Stimulated activated CD8-positive, alpha-beta memory T cell treated with anti-CD3 and anti-CD28 coated beads, Interleukin-4, amount 100 ng/mL, for 48 hours (primary cell): ENCODE results near the gene DUOXA1.
"Not testable (repeated sequence)": the region's sequence is repeated elsewhere in the genome, so short reads cannot be mapped to it uniquely, and the experiment has no call there.

ENCODE experiments used
- DNase-seq: peaks from one replicate; pipeline ENCODE4 v3.0.0-alpha.2; 2020

The DUOXA1 gene

DNA sequence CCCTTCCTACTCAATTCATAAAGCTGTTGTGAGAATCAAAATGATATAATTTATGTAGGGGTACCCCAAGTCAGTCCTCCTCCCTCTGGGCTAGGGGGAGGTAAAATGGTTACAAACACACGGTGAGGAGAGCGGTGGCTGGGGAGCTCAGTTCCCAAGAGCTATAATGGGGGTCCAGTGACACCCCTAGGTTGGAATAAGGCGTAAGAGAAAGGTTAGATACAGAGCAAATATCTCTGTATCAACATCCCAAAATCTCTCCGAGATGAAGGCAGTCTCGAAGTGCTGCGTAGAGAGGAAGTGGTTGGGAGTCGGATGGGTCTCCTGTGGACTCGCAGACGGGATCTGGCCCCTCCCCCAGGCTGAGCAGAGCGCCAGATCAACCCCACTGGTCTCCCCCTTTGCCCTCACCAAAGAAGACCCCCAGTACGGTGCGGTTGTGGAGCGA, 17.5 kb downstream of the DUOXA1 start:
- no peak for DNase-seq

DNA sequence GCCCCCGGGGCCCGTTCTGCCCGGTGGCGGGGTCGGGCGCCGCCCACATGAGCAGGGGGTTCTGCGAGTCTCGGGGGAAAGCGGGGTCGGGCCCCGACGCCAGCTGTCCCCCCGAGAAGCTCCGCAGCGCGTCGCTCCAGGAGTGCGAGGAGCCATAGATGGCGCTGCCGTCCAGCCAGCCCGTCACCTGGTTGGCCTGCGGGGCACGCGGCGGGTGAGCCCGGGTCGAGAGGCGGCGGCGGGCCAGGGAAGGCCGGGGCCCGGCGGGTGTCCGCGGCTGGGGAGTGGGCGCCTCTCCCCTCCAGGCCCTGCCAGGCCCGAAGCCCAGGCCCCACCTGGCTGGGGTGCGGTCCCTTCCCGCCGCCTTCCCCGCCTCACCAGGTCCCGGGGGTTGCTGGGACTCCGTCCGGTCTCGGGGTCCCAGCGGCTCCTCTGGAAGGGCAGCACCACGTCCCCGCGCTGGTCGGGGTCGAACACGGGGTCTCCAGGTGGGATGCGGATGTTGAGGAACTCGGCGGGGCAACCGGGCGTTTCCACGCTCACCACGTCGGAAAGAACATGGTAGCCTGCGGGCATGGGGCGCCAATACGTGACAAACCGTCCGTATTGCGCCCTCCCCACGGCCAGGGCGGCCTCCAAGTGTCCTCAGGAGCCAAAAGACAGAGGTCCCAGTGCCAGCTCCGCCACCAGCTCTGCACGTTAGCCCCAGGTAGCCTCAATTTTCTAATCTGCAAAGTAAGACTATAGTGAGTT, 18.1 kb downstream of the DUOXA1 start:
- DNase-seq: no peak

DNA sequence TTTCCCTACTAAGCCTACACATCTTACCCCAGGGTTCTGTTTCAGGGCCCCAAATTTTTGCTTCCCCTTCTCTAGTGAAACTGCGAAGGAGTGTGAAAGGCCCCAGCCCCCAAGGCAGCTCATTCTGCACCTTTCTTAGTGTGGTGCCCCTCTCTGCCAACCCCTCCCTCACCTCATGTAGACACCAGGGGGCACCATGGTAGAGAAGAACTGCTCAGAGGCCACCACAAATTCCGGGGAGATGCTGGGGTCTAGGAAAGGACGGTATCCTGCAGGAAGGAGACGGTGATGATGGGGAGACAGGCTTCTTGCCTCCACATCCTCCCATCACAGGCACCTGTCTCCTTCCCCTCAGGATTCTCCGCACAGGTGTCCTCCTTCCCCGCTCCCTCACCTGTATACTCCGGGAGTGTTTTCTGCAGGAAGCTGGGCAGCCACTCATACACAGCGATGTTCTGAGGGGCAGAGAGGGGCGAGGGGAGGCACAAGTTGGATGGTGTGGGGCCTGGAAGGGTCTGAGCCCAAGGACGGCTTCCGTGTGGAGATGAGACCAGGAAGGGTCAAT, 19.3 kb downstream of the DUOXA1 start:
- no peak for DNase-seq

DNA sequence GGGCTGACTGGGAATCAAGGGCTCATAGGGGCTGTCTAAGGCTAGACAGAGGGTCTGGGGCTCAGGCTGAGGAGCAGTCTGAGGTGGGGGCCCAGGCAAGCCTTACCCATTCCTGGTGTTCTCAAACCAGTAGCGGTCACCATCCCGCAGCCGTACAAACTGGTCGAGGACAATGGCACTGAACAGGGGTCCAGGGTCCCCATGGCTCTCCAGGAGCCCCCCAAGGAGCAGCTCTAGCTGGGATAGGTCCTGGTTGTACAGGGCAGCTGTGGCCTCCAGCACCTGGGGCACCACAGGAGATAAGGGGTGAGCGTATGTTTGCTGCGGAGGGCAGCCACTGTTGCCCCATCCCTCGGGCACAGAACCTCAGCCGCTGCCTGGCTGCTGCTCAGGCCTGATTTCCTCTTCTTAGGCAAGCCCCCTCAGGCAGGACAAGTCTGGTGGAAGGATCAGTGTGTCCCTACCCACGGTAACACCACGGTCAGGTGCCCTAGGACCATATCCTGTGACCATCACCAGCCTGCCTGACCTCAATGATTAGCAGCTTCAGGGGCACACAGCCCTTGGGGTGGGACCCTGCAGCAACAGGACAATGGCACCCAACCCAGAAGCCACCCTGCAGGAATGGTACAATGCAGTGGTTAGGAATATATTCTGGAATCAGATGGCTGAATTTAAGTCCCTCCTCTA, 21.6 kb downstream of the DUOXA1 start:
- no peak for DNase-seq

DNA sequence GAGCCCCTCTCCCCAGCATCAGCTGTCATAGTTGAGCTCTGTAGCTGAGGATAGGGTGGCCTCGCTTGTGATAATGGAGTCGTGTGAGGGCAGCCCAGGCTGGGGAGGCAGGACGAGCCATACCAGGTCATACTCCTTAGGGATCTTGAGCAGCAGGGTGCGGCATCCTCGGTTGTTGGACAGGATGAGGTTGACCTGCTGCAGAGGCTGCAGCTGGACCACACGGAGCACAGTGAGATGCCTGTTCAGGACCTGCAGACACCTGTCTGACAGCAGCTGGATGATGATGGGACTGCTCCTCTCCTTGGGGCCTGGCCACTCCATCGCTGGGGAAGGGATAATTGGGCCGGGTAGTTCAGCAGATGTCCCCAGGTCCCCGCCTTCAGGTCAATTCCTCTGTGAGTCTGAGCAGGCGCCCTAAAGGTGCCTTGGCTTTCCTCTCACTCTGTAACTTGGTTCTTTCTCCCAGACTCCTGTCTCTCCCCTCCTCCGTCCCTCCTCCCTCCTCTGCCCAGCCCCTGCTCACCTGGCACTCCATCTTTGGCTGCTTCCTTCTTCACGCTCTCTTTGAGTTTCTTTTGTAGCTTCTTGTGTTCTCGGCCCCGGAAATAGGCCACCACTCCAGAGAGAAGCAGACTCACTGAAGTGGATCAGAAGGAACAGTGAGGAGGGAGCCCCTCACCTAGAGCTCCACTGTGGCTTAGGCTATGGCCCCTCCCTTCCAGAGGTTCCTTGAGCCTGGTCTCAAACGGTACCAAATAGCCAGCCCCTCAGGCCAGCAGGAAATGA, 23.5 kb downstream of the DUOXA1 start:
- no peak for DNase-seq

DNA sequence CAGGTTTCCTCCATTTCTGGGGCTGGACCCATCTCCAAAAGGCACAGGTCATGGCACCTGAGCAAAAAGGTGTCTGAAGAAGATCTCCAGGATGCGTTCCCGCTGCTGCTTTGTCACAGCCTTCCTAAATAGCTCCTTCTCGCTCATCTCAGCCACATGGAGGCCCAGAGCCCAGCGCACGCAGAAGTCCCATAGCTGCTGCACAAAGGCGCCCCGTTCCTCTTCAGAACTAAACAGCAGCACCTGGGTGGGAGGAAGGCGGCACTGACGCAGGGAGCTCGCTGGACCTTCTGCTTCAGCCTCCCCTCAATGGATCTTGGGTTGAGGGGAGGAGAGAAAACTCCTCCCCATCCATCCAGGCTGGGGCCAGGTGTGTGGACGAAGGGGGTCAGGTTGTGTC, 24.1 kb downstream of the DUOXA1 start:
- no peak for DNase-seq

DNA sequence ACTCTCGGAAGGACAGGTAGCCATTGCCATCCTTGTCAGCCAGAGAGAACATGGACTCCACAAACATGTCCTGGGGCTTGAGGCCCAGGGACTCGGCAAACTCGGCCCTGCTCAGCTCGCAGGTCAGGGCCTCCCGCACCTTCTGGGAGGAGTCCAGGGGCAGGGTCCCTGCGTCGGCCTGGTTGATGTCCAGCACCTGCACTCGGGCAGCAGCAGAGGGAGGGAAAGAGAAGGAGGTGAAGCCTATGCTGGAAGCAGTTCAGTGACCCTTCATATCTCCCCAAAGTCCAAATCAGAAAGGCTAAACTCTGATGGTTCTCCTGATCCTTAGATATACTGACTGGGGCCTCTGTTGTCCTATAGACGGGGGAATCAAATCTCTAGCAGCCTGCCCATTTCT, 25.5 kb downstream of the DUOXA1 start:
- not testable (repeated sequence) for DNase-seq

DNA sequence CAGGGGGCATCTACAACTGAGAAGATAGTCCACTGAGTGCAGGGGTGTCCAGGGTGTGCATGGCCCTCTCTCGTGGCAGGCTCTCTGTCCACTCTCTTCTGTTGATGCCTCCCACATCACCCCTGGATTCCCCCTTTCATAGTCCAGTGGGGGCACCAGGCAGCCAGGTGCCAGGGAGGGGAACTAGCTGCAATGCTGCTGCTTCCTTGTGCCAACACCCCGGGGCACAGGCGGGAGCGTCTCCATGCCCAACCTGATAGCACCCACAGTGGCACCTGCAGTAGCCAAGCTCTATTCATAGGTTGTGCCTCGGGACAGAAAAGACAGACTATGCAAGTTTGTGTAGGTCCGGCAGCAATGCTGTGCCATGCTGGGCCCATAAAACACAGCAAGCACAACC, 27.5 kb downstream of the DUOXA1 start:
- DNase-seq: no peak

DNA sequence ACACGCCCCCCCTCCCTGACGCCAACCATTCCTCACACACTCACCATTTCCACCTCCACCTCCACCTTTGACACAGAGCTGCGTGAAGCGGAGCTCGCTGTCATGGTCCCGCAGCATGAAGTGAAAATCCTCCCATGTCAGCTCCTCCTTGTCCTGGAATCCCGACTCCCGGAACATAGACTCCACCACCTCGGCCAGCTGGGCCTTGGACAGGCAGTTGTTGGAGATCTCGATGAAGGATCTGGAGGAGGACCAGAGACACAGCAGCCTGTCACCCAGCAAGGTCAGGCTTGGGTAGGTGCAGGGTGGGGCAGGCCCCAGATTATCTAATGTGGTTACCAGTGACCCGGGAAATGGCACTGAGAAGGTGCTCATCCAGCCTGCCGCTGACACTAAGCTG, 27.9 kb downstream of the DUOXA1 start:
- no peak for DNase-seq

DNA sequence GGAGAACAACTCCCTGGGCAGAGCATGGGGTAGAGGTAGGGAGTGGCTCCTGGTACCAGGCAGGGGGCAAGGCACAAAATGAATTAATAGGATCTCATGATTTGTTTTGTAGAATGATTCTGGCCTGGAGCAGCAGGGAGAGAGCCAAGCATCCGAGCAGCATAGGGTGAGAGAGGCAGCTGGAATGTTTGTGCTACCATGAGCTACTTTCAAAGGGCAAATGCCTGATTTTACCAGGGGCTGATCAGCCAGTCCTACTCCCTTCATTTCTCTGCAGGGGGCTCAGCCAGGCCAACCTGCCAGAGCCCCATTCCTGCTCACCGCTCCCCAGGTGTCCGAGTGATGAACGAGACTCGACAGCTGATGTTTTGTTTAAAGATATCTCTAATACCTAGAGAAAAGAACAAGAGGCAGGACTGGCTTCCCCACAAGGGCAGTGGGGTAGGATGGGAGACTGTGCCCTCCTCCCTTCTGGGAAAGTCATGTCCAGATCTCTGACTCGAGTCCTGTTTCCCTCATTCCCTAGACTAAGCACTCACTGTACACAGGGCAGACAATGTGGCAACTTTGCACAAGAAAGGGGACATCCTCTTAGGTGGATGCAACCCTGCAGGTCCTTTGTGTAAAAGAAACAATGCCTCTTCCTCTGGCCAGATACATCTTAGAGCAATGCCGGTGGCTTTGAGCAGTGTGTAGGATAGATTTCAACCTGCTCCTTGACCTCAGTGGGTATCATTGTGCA, 28.6 kb downstream of the DUOXA1 start:
- no peak for DNase-seq

DNA sequence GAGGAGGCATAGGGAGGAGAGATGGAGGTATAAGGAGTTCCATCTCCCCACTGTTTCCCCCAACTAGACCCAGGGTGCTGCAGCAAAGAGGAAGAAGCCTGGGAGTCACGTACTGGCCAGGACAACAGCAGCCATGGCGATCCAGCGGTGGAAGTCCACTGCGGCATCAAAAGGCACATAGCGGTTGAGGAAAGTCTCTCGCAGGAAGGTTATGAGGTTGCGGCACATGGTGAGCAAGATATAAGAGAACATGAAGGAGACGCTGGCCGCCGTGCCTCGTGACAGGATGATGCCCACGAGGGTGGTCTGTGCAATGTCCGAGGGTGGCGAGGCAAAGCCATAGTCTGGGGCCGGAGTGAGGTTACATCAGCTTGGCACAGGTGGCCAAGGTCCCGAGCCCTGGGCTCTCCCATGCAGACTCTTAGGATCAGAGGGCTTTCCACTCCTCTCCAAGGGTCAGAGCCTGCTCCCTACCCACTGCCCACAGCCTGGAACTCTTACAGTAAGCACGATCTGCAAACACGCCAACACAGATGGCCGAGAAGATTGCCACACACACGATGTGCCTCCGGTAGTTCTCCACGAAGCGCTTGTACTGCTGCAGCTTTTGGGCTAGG, 30.0 kb downstream of the DUOXA1 start:
- no peak for DNase-seq

DNA sequence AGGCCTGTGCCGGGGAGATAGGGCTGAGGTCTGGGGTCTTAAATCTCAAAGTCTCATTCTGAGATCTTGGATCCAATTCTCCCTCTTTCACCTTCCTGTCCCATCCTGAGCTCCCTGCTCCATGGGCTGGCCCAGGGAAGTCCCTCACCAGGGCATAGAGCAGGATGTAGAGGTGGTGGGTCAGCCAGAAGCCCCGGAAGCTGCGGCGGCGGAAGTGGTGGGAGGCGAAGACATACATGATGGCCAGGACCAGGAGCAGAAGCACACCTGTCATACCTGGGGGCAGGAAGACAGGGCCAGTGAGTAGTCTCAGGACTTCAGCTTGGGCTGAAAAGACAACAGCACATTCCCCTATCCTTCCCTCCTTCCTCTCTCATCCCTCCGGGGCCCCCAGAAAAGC, 32.2 kb downstream of the DUOXA1 start:
- DNase-seq: no peak

DNA sequence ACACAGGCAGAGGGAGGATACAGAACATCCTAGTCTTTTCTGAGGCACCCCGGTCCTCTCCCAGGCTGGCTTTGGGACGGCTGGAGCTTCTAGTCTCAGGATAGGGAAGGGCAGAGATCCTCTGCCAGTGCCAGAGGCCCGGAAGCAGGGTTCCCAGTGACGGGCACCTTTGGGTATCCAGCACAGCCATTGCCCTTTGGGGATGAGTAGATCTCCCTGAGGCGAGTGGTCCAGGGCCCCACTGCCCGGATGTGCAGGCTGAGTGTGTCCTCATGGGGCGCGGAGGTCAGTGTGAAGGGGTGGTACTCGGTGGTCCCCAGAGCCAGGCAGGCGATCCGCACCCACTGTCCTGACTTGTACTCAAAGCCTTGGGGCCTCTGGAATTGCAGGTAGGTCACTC, 34.0 kb downstream of the DUOXA1 start:
- no peak for DNase-seq

DNA sequence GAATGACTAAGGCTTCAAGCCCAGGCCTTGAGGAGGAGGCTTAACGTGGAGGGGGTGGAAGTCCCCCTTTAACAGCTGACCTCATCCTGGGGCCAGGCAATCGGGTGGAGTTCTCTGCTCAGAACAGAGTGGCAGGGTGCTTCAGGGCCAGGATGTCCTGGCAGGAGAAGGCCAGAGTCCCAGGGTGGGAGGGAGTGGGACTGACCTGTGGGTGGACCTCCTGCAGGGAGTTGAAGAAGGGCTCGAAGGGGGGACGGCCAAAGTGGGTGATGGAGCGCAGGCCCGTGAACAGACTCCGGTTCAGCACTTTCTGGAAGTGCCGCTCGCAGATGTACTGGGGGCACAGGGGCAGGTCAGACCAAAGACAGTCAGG, 35.3 kb downstream of the DUOXA1 start:
- no peak for DNase-seq

DNA sequence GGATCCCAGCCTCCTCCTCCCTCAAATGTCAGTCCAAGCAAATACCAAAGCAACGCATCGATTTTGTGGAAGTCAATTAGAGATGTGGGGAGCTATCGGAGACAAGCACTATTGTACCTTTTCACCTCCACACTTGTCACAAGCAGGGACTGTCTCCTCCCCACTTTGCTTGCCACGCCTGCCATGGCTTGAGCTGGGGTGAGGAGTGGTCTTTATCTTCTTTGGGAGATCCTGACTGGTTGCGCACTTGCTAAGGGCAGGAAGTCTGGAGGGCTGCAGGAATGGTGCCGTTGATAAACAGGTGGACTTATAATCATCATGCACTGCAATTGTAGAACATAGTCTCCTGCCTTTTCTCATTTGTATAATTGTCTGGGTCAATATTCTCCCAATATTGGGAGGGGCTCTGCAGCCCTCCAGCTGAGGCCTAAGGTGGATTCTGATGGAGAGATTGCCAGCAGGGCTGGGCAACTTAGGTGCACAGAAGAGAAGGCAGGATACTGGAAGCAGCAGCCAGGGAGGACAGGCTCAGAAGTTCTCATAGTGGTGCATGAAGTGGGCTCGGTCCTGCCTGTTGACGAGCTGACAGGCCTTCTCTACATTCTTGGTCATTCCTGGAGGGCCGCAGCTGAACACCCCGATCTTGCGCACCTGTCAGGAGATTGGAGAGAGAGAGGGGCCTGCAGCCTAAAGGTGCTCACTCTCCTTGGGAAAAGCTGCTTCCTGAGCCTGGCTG, 35.9 kb downstream of the DUOXA1 start:
- DNase-seq: no peak

DNA sequence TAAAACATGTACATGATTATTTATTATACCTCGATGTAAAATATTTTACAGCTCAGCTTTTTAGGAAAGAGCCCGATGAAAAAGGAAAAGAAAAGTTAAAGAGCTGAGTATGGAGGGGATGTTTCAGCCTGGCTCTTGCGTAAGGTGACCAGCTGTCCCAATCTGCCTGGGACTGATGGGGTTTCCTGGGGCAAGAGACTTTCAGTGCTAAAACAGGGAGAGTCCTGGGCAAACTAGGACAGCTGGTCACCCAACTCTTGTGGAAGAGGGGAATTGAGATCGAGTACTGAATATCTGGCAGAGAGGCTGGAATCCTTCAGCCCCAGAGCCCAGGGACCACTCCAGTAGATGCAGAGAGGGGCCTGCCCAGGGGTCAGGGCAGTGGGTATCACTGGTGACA, 36.7 kb downstream of the DUOXA1 start:
- no peak for DNase-seq

DNA sequence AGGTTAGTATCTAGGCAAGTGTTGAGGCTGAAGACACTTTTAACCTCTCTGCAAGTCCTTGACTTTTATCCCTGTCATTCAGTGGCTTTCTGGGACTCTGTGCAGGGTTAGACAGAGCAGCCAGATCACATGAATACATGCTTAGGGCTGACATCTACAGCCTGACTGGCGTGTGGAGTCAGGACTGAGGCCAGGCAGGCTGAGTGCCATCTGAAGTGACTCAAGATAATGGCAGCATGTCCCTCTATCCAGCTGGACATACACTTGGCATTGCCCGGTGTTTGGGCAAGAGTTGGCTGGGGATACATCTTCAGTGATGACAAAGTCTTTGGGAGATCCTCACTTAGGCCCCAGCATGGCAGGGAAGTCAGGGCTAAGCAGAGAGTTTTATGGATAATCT, 38.1 kb downstream of the DUOXA1 start:
- DNase-seq: no peak

DNA sequence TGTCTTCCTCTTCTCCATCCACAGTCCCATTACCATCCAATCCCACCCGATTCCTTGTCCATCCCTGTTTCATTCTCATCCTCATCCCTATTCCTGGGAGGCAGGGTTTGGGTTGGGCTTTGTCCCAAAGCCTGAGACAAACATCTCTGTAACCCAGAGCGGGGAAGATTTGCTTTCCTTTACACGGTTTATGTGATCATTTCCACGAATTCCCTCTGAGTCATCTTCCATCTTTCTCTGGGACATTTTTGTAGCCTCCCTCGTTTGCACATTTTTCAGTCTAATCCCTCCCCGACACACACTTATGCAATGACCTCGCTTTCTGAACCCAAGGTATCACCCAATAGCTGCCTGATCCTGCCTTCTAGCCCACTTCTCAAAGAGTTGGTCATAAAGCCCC, 38.5 kb downstream of the DUOXA1 start:
- DNase-seq: no peak

DNA sequence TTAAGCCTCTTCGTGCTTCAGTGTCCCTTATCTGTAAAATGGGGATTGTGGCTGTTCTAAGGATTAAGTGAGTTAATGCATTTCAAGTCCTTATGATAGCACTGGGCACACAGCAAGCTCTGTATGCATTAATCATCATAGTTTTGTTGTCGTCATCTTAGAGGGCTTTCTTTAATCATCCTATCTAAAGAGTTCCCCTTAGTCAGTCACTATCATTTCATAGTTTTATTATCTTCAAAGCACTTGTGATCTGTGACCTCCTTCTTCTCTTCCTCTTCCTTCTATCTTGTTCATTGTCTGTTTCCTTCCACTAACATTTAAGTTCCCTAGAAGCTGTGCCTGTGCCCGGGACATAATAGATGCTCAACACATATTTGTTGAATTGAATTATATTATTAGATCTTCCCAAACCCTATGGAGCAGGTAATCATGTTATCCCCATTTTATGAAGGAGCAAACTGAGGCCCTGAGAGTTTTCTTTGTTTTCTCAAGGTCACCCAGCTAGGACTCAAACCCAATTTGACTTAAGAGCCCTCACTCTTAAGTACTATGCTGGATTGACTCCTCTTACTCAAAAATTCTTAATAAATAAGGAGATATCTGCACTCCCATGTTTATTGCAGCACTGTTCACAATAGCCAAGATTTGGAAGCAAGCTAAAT, 39.8 kb downstream of the DUOXA1 start:
- no peak for DNase-seq

DNA sequence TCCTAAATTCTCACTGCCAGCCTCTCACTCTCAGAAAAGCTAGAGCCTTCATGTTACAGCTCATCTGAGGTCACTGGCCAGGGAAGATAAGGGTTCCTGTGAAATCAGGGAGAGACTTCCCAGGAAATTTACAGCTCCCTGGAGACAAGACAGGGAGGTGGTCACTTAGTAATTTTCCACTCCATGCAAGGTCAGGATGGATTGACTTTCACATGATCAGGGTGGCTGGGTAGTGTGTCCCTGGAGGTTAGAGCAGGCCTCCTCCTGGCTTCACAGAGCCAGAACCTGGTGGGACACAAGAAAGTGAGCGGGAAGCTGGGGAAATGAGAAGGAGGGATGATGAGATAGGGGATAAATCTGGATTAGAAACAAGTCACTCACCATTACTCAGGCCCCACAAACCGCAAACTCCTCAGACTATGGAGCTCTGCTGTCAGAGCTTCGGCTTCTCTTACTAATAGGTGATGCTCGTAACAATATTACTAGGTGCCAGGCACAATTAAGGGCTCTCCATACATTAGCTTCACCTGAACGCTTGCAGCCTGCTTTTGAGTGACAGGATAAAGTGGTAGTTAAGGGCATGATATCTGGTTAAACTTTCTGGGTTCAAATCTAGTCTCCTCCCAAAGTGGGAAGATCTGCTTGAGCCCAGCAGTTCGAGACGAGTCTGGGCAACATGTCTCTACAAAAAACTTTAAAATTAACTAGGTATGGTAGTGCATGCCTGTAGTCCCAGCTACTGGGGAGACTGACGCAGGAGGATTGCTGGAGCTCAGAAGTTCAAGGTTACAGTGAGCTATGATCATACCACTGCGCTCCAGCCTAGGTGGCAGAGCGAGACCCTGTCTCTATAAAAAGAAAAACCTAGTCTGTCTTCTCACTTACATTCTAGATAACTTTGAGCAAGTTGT, 40.6 kb downstream of the DUOXA1 start:
- no peak for DNase-seq
